A549 (cell line): ENCODE results near the gene APCDD1. TPM values are rescaled to one million over a fixed set of nuclear protein-coding genes. Genes with fewer than 3 reads are reported as not detected.
"Not testable (repeated sequence)": the region's sequence is repeated elsewhere in the genome, so short reads cannot be mapped to it uniquely, and the experiment has no call there.

ENCODE experiments used
- ATAC-seq, 2 experiments: fragments of 200-7000 bp in 1 of 2; fragments of >200 bp in 1 of 2; cut with Nextera tagmentation in 1 of 2; cut with Tn5 transposase in 1 of 2; 3 replicates each; pipeline versions ENCODE4 v1.8.0 to v1.9.1; 2018 to 2020; ENCODE audit warnings: mild to moderate bottlenecking in 1 of 2, moderate library complexity in 1 of 2
- CTCF ChIA-PET: fragments of 300-600 bp; sonication (Branson Sonifier 250); formaldehyde crosslinking; extraction: SDS; loops from one replicate; lab custom pipeline; 2021; ENCODE audit warnings: antibody characterized with exemption, inconsistent platforms; lab: Yijun Ruan, JAX
- POLR2A ChIA-PET: fragments of 350-600 bp; formaldehyde crosslinking; extraction: SDS; loops from one replicate; lab custom pipeline; 2021; ENCODE audit warnings: antibody characterized with exemption, inconsistent platforms; lab: Yijun Ruan, JAX
- DNase-seq, 2 experiments: peaks; one replicate each; pipeline versions ENCODE4 v3.0.0 to v3.0.0-alpha.2; 2011 to 2016; ENCODE audit warnings: low read depth in 1 of 2, low spot score in 1 of 2
- FAIRE-seq: peaks from 2 replicates; lab custom pipeline; 2011; peaks lifted over from hg19 to GRCh38; lab: Jason Lieb, UNC
- H3K27ac ChIP-seq, 2 experiments: fragments of >200 bp; sonication (Bioruptor Twin); formaldehyde crosslinking; 3 replicates each; pipeline ENCODE4 v1.5.1; 2016 to 2017
- H3K4me1 ChIP-seq: fragments of >200 bp; sonication (Bioruptor Twin); formaldehyde crosslinking; 3 replicates; pipeline ENCODE4 v1.6.1; 2016
- H3K4me2 ChIP-seq: fragments of >200 bp; sonication (Bioruptor Twin); formaldehyde crosslinking; 3 replicates; pipeline ENCODE4 v1.6.1; 2016
- H3K4me3 ChIP-seq: fragments of >200 bp; sonication (Bioruptor Twin); formaldehyde crosslinking; 3 replicates; pipeline ENCODE4 v1.5.1; 2016
- H3K9me3 ChIP-seq: fragments of >200 bp; sonication (Bioruptor Twin); formaldehyde crosslinking; 3 replicates; pipeline ENCODE4 v1.6.1; 2016
- BHLHE40 ChIP-seq: IDR thresholded peaks from 2 replicates; pipeline ENCODE4 v1.6.1; 2012; ENCODE audit warnings: low read depth, low read length, inconsistent platforms
- CBX8 ChIP-seq: fragments of 200-600 bp; sonication (generic); IDR thresholded peaks from 2 replicates; pipeline ENCODE4 v1.6.1; 2016
- CHD2 ChIP-seq: fragments of 150-350 bp; IDR thresholded peaks from 2 replicates; pipeline ENCODE4 v1.6.1; 2014; ENCODE audit warnings: low read length; ENCODE audit not compliant: partially characterized antibody
- EHF ChIP-seq: fragments of 250-450 bp; sonication (Bioruptor Pico); IDR thresholded peaks from 2 replicates; pipeline ENCODE4 v1.5.0; 2020; ENCODE audit warnings: mild to moderate bottlenecking
- EHMT2 ChIP-seq: fragments of 200-600 bp; sonication (generic); IDR thresholded peaks from 2 replicates; pipeline ENCODE4 v1.6.1; 2016; ENCODE audit warnings: antibody characterized with exemption, low read depth, mild to moderate bottlenecking, moderate library complexity
- GATA3 ChIP-seq: IDR thresholded peaks from 2 replicates; pipeline ENCODE4 v1.6.1; 2012; ENCODE audit warnings: borderline replicate concordance
- HOXA7 ChIP-seq: fragments of 250-450 bp; sonication (Bioruptor Pico); IDR thresholded peaks from 2 replicates; pipeline ENCODE4 v1.5.0; 2020; ENCODE audit warnings: mild to moderate bottlenecking, moderate library complexity
- KDM1A ChIP-seq: fragments of 200-600 bp; sonication (generic); IDR thresholded peaks from 2 replicates; pipeline ENCODE4 v1.6.1; 2016; ENCODE audit warnings: low read depth, mild to moderate bottlenecking
- KDM5A ChIP-seq: fragments of 200-600 bp; sonication (generic); IDR thresholded peaks from 2 replicates; pipeline ENCODE4 v1.6.1; 2016; ENCODE audit warnings: antibody characterized with exemption, mild to moderate bottlenecking
- NPAS2 ChIP-seq: fragments of 250-450 bp; sonication (Bioruptor Pico); IDR thresholded peaks from 2 replicates; pipeline ENCODE4 v1.8.0; 2022; ENCODE audit warnings: mild to moderate bottlenecking, moderate library complexity, borderline replicate concordance
- NR3C1 ChIP-seq: fragments of >200 bp; sonication (Bioruptor Twin); formaldehyde crosslinking; IDR thresholded peaks from 3 replicates; pipeline ENCODE4 v1.6.1; 2017
- PHF8 ChIP-seq: fragments of 200-600 bp; sonication (generic); IDR thresholded peaks from 2 replicates; pipeline ENCODE4 v1.6.1; 2016; ENCODE audit warnings: low read depth, mild to moderate bottlenecking, antibody characterized with exemption, moderate library complexity, borderline replicate concordance
- POLR2A ChIP-seq: IDR thresholded peaks from 2 replicates; pipeline ENCODE4 v1.6.1; 2012; ENCODE audit warnings: mild to moderate bottlenecking, low read length
- POLR2AphosphoS2 ChIP-seq: conservative IDR thresholded peaks from 2 replicates; pipeline ENCODE4 v1.6.1; 2012; ENCODE audit warnings: low read length, improper control_type of control experiment, inconsistent platforms
- RFX5 ChIP-seq: fragments of 450-650 bp; IDR thresholded peaks from 2 replicates; pipeline ENCODE4 v1.7.1; 2014; ENCODE audit warnings: antibody characterized with exemption, mild to moderate bottlenecking, moderate library complexity
- SMC3 ChIP-seq: fragments of >200 bp; sonication (Bioruptor Twin); formaldehyde crosslinking; IDR thresholded peaks from 3 replicates; pipeline ENCODE4 v1.6.1; 2018; ENCODE audit warnings: inconsistent platforms
- ZC3H11A ChIP-seq: fragments of 450-650 bp; IDR thresholded peaks from 2 replicates; pipeline ENCODE4 v1.6.1; 2014; ENCODE audit warnings: antibody characterized with exemption, mild to moderate bottlenecking
- ZNF302 ChIP-seq: fragments of 250-450 bp; sonication (Bioruptor Pico); IDR thresholded peaks from 2 replicates; pipeline ENCODE4 v1.9.0; 2021; ENCODE audit warnings: inconsistent platforms, mild to moderate bottlenecking, moderate library complexity
- WGBS: methylation state at CpG from one replicate; pipeline ENCODE4 v1.1.6; 2017; ENCODE audit errors: missing lambda C conversion rate; 5-methylcytosine and 5-hydroxymethylcytosine counted together
- polyA plus RNA-seq, 4 experiments: library from polyadenylated mRNA; depleted of rRNA in 3 of 4; stranded (reverse); fragments of >200 nt; fragmentation: RNase III in 1 of 4; extraction: RNeasy Plus Mini Kit Qiagen cat#74134 plus additional on column Dnase treatment in 1 of 4; gene quantifications; 2 replicates in 3 of 4; 3 replicates in 1 of 4; pipeline ENCODE4 v1.2.3, GENCODE V29; 2011 to 2017
- TF ChIP-seq, protein P1 (sequence below): fragments of >200 bp; sonication (Bioruptor Twin); formaldehyde crosslinking; IDR thresholded peaks from 3 replicates; pipeline ENCODE4 v1.6.1; 2016
- TF ChIP-seq, protein P2 (sequence below): fragments of 200-600 bp; sonication (generic); IDR thresholded peaks from 2 replicates; pipeline ENCODE4 v1.6.1; 2016; ENCODE audit warnings: antibody characterized with exemption, mild to moderate bottlenecking, moderate library complexity
- TF ChIP-seq, protein P3 (sequence below): IDR thresholded peaks from 2 replicates; pipeline ENCODE4 v1.6.1; 2012
- TF ChIP-seq, protein P4 (sequence below): fragments of 250-450 bp; sonication (Bioruptor Pico); IDR thresholded peaks from 2 replicates; pipeline ENCODE4 v1.5.0; 2021; ENCODE audit warnings: mild to moderate bottlenecking, moderate library complexity, borderline replicate concordance
- TF ChIP-seq, protein P5 (sequence below): IDR thresholded peaks from 2 replicates; pipeline ENCODE4 v1.6.1; 2012

APCDD1 gene
- polyA plus RNA-seq, 2 of the 4 experiments (the other 2 are of a cell fraction) = not detected

DNA sequence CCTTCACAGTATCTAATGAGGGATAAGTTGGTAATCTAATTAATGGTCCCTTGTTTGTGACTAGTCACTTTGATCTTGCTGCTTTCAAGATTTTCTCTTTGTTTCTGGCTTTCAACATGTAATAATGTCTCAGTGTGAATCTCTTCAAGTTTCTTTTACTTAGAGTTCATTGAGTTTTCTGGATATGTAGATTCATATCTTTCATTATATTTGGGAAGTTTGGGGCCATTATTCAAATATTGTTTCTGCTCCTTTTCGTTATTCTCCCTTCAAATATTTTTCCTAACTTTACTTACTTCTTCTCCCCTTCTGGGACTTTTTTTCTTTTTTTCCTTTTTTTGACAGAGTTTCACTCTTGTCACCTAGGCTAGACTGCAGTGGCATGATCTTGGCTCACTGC, 50.3 kb downstream of the APCDD1 start:
- no peak overlapping the region for H3K4me2 ChIP-seq
- ATAC-seq = no peak
- CTCF ChIA-PET = no interaction called here
- H3K9me3 ChIP-seq = peaks cover 12% of the 10 kb centered on the region; the same call in 2 of the 3 replicates
- POLR2A ChIA-PET = no interaction called here
- no peak for DNase-seq
- H3K27ac ChIP-seq = no peak overlapping the region
- 0% methylated on average over 1 of the region's 1 CpG for WGBS
- H3K4me3 ChIP-seq = no peak overlapping the region
- no peak for FAIRE-seq
- no peaks in the 10 kb centered on the region for H3K4me1 ChIP-seq
- TF ChIP-seq, protein P1, sequence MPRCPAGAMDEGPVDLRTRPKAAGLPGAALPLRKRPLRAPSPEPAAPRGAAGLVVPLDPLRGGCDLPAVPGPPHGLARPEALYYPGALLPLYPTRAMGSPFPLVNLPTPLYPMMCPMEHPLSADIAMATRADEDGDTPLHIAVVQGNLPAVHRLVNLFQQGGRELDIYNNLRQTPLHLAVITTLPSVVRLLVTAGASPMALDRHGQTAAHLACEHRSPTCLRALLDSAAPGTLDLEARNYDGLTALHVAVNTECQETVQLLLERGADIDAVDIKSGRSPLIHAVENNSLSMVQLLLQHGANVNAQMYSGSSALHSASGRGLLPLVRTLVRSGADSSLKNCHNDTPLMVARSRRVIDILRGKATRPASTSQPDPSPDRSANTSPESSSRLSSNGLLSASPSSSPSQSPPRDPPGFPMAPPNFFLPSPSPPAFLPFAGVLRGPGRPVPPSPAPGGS = no peak
- TF ChIP-seq, protein P2, sequence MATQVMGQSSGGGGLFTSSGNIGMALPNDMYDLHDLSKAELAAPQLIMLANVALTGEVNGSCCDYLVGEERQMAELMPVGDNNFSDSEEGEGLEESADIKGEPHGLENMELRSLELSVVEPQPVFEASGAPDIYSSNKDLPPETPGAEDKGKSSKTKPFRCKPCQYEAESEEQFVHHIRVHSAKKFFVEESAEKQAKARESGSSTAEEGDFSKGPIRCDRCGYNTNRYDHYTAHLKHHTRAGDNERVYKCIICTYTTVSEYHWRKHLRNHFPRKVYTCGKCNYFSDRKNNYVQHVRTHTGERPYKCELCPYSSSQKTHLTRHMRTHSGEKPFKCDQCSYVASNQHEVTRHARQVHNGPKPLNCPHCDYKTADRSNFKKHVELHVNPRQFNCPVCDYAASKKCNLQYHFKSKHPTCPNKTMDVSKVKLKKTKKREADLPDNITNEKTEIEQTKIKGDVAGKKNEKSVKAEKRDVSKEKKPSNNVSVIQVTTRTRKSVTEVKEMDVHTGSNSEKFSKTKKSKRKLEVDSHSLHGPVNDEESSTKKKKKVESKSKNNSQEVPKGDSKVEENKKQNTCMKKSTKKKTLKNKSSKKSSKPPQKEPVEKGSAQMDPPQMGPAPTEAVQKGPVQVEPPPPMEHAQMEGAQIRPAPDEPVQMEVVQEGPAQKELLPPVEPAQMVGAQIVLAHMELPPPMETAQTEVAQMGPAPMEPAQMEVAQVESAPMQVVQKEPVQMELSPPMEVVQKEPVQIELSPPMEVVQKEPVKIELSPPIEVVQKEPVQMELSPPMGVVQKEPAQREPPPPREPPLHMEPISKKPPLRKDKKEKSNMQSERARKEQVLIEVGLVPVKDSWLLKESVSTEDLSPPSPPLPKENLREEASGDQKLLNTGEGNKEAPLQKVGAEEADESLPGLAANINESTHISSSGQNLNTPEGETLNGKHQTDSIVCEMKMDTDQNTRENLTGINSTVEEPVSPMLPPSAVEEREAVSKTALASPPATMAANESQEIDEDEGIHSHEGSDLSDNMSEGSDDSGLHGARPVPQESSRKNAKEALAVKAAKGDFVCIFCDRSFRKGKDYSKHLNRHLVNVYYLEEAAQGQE = no peak

DNA sequence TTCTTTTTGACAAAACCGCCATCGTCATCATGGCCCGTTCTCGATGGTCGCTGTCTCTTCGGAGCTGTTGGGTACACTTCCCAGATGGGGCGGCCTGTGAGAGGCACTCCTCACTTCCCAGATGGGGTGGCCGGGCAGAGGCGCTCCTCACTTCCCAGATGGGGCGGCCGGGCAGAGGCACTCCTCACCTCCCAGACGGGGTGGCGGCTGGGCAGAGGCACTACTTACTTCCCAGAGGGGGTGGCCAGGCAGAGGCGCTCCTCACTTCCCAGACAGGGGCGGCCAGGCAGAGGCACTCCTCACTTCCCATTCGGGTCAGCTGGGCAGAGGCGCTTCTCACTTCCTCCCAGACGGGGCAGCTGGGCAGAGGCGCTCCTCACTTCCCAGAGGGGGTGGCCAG, 51.5 kb downstream of the APCDD1 start:
- CTCF ChIA-PET = not testable (repeated sequence)

DNA sequence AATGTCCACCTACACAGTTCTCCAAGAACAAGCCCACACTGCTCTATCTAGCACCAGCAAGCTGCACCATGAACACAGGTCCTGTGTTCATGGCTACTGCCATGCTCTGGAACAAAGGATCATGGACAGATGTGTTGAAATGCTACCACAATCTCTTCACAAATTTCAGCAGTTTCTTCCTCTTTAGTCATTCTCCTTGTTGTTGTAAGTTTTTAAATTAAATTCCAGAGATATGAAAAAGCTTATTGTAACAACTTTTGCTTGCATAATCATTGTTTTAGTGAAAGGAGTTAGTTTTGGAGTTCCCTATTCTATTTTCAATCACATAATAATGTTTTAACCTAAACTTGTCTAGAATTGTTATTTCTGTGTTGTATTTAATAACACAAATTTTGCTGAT, 54.2 kb downstream of the APCDD1 start:
- no peak overlapping the region for H3K27ac ChIP-seq
- POLR2A ChIA-PET = no interaction called here
- TF ChIP-seq ZC3H11A = no peak
- TF ChIP-seq KDM1A = no peak
- TF ChIP-seq KDM5A = no peak
- TF ChIP-seq HOXA7 = no peak
- no peak for TF ChIP-seq EHMT2
- TF ChIP-seq NPAS2 (CRISPR knock-in tag) = no peak
- TF ChIP-seq, all 56 proteins: peak for 0
- DNase-seq (no peak), FAIRE-seq (no peak), ATAC-seq (no peak)
- Histone ChIP-seq H3K4me1 (no peaks in the 10 kb centered on the region), H3K4me2 (no peak overlapping the region), H3K9me3 (peaks cover 12% of the 10 kb centered on the region; the same call in 2 of the 3 replicates), H3K4me3 (no peak overlapping the region)
- CTCF ChIA-PET = no interaction called here

More for the DNA sequence above, 51.5 kb downstream of the APCDD1 start:
- H3K27ac ChIP-seq, DNase-seq, POLR2A ChIA-PET, FAIRE-seq, ATAC-seq, H3K4me3 ChIP-seq, H3K4me1 ChIP-seq, H3K4me2 ChIP-seq: not testable (repeated sequence)
- peaks cover 12% of the 10 kb centered on the region; the same call in 2 of the 3 replicates for H3K9me3 ChIP-seq
- WGBS = 65% methylated on average over 5 of the region's 19 CpGs

DNA sequence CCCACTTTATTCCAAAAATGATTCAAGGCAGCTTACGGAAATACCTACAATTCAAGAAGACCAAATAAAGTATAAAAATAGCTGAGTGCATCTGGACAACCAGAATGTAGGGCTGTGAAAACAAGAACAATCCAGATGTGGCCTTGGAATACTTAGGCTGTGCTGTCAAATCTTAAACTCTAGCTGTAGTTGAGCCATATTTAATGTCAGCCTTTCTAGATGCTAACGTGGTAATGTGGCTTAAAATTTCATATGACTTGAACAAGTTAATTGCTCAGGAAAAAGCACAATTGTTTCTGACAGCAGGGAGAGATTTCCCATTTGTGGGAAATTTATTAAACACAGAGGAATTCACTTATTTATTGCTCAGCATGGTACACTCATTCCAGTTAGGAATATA, 56.8 kb downstream of the APCDD1 start:
- no peak for FAIRE-seq
- Histone ChIP-seq H3K4me3 (no peak overlapping the region), H3K4me1 (no peaks in the 10 kb centered on the region), H3K4me2 (no peak overlapping the region), H3K9me3 (peaks cover 4% of the 10 kb centered on the region; the same call in 1 of the 3 replicates), H3K27ac (no peak overlapping the region)
- no peak for ATAC-seq
- POLR2A ChIA-PET = no interaction called here
- WGBS = 41% methylated on average over 2 of the region's 2 CpGs
- CTCF ChIA-PET = interaction anchor here (1.1 kb wide), 1 partner anchor 540 kb away, joined by 3 read pairs; no protein-coding TSS in a partner anchor
- no peak for DNase-seq
- TF ChIP-seq PHF8 (no peak), KDM5A (no peak), CHD2 (no peak), HOXA7 (no peak), ZNF302 (CRISPR knock-in tag) (no peak), NR3C1 (no peak), BHLHE40 (no peak), CBX8 (no peak), EHF (no peak), RFX5 (no peak), POLR2AphosphoS2 (no peak), POLR2A (no peak), SMC3 (no peak), GATA3 (no peak)
- TF ChIP-seq, protein P3, sequence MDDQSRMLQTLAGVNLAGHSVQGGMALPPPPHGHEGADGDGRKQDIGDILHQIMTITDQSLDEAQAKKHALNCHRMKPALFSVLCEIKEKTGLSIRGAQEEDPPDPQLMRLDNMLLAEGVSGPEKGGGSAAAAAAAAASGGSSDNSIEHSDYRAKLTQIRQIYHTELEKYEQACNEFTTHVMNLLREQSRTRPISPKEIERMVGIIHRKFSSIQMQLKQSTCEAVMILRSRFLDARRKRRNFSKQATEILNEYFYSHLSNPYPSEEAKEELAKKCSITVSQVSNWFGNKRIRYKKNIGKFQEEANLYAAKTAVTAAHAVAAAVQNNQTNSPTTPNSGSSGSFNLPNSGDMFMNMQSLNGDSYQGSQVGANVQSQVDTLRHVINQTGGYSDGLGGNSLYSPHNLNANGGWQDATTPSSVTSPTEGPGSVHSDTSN = no peak
- TF ChIP-seq, protein P4, sequence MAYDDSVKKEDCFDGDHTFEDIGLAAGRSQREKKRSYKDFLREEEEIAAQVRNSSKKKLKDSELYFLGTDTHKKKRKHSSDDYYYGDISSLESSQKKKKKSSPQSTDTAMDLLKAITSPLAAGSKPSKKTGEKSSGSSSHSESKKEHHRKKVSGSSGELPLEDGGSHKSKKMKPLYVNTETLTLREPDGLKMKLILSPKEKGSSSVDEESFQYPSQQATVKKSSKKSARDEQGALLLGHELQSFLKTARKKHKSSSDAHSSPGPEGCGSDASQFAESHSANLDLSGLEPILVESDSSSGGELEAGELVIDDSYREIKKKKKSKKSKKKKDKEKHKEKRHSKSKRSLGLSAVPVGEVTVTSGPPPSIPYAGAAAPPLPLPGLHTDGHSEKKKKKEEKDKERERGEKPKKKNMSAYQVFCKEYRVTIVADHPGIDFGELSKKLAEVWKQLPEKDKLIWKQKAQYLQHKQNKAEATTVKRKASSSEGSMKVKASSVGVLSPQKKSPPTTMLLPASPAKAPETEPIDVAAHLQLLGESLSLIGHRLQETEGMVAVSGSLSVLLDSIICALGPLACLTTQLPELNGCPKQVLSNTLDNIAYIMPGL = no peak
- TF ChIP-seq, protein P5, sequence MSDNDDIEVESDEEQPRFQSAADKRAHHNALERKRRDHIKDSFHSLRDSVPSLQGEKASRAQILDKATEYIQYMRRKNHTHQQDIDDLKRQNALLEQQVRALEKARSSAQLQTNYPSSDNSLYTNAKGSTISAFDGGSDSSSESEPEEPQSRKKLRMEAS = no peak
